Caco-2 (cell line): ENCODE measurements around the gene MYH15. TPM values are rescaled to one million over a fixed set of nuclear protein-coding genes. Genes with fewer than 3 reads are reported as not detected.

Source experiments
- BruUV-seq: library from RNA; stranded (reverse); fragments of 400-500 nt; replicated peaks from 2 replicates; lab custom pipeline; 2021; lab: Mats Ljungman, UMichigan
- CTCF ChIA-PET: fragments of 300-600 bp; sonication (Branson Sonifier 250); formaldehyde crosslinking; loops from one replicate; lab custom pipeline; 2022; ENCODE audit warnings: antibody characterized with exemption; lab: Charles Lee
- POLR2A ChIA-PET: fragments of 300-600 bp; sonication (Branson Sonifier 250); formaldehyde crosslinking; loops from one replicate; lab custom pipeline; 2022; ENCODE audit warnings: antibody characterized with exemption; lab: Charles Lee
- DNase-seq, 2 experiments: peaks; one replicate each; pipeline versions ENCODE4 v3.0.0 to v3.0.0-alpha.2; 2020 to 2022
- H3K27me3 ChIP-seq: replicated peaks from 2 replicates; pipeline ENCODE4 v1.6.0; 2011; ENCODE audit warnings: low read length; ENCODE audit not compliant: control insufficient read depth, insufficient read depth
- H3K36me3 ChIP-seq: 2 replicates; pipeline ENCODE4 v1.5.1; 2011; ENCODE audit warnings: low read length; ENCODE audit not compliant: control insufficient read depth, insufficient read depth
- H3K4me1 ChIP-seq: fragments of 250-450 bp; sonication (Bioruptor Pico); 2 replicates; pipeline ENCODE4 v1.5.1; 2020; ENCODE audit warnings: mild to moderate bottlenecking
- H3K4me3 ChIP-seq: 2 replicates; pipeline ENCODE4 v1.5.1; 2011; ENCODE audit warnings: low read depth, mild to moderate bottlenecking, control low read depth, low read length
- H3K9me3 ChIP-seq: fragments of 250-450 bp; sonication (Bioruptor Pico); 2 replicates; pipeline ENCODE4 v1.5.1; 2020; ENCODE audit warnings: mild to moderate bottlenecking, moderate library complexity
- H3K27ac Mint-ChIP-seq: one replicate; pipeline ENCODE4 v1.8.0; 2022; ENCODE audit warnings: mixed read lengths; ENCODE audit not compliant: unreplicated experiment
- H3K27me3 Mint-ChIP-seq: one replicate; pipeline ENCODE4 v1.8.0; 2022; ENCODE audit warnings: mixed read lengths; ENCODE audit not compliant: insufficient read depth, unreplicated experiment
- H3K36me3 Mint-ChIP-seq: one replicate; pipeline ENCODE4 v1.8.0; 2022; ENCODE audit warnings: mild to moderate bottlenecking, mixed read lengths; ENCODE audit not compliant: insufficient read depth, unreplicated experiment
- H3K4me1 Mint-ChIP-seq: one replicate; pipeline ENCODE4 v1.8.0; 2022; ENCODE audit warnings: low read depth, mixed read lengths; ENCODE audit not compliant: unreplicated experiment
- H3K4me3 Mint-ChIP-seq: one replicate; pipeline ENCODE4 v1.8.0; 2022; ENCODE audit warnings: mild to moderate bottlenecking, moderate library complexity, mixed read lengths; ENCODE audit not compliant: unreplicated experiment
- H3K9me3 Mint-ChIP-seq: one replicate; pipeline ENCODE4 v1.8.0; 2022; ENCODE audit warnings: mixed read lengths; ENCODE audit not compliant: unreplicated experiment
- intact Hi-C: fragments of 100-400 bp; cut with micrococcal nuclease; formaldehyde crosslinking; loops from one replicate; pipeline ENCODE4 v1.10.0; 2022; ENCODE audit not compliant: unreplicated experiment
- total RNA-seq: library from RNA; stranded (reverse); gene quantifications from 2 replicates; pipeline ENCODE4 v1.2.3, GENCODE V29; 2022
- TF ChIP-seq, protein P1 (sequence below), 2 experiments: fragments of 200-600 bp in 1 of 2; IDR thresholded peaks; 1 replicate in 1 of 2; 2 replicates in 1 of 2; pipeline versions ENCODE4 v1.5.1 to v1.8.0; 2011 to 2022; ENCODE audit warnings: antibody characterized with exemption in 1 of 2, control low read depth in 1 of 2, inconsistent platforms in 1 of 2, low read depth in 1 of 2, low read length in 1 of 2, mild to moderate bottlenecking in 1 of 2, moderate library complexity in 1 of 2; ENCODE audit not compliant: insufficient read depth in 1 of 2, severe bottlenecking in 1 of 2, unreplicated experiment in 1 of 2

MYH15 gene
- total RNA-seq, 1 experiment from 2014 or later = 0.25 TPM

DNA sequence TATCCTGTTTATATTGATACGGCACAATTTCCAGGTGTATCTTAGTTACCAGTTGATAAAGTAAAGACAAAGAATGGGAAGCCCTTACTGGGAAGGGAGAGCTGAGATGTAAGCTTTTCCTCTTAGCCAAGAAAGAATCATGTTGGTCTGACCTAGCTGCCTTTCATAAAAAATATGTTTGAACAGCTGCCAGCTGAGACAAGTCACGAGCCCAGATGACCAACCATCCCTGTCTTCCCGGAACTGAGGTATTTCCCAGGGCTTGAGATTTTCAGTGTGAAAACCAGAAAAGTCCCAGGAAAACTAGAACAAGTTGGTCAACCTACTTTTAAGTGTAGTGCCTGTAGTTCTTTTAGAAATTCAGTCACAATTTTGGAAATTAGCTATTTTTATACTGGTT is 3.6 kb upstream of the MYH15 start:
- no peak for DNase-seq
- intact Hi-C loops = no loop called here
- TF ChIP-seq, protein P1, sequence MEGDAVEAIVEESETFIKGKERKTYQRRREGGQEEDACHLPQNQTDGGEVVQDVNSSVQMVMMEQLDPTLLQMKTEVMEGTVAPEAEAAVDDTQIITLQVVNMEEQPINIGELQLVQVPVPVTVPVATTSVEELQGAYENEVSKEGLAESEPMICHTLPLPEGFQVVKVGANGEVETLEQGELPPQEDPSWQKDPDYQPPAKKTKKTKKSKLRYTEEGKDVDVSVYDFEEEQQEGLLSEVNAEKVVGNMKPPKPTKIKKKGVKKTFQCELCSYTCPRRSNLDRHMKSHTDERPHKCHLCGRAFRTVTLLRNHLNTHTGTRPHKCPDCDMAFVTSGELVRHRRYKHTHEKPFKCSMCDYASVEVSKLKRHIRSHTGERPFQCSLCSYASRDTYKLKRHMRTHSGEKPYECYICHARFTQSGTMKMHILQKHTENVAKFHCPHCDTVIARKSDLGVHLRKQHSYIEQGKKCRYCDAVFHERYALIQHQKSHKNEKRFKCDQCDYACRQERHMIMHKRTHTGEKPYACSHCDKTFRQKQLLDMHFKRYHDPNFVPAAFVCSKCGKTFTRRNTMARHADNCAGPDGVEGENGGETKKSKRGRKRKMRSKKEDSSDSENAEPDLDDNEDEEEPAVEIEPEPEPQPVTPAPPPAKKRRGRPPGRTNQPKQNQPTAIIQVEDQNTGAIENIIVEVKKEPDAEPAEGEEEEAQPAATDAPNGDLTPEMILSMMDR (IDR thresholded peaks at IDR 0.05; ENCODE audit: insufficient read depth in 1 of 2, low read depth in 1 of 2, low read length in 1 of 2, severe bottlenecking in 1 of 2, unreplicated experiment in 1 of 2) = no peak
- Histone ChIP-seq H3K4me1 (no peaks in the 10 kb centered on the region), H3K27me3 (no peaks in the 10 kb centered on the region), H3K9me3 (no peaks in the 10 kb centered on the region), H3K4me3 (no peak overlapping the region), H3K36me3 (no peaks in the 10 kb centered on the region)
- H3K27me3 Mint-ChIP-seq = peaks cover 16% of the 10 kb centered on the region
- BruUV-seq = no TSS peak
- no peaks in the 10 kb centered on the region for H3K36me3 Mint-ChIP-seq
- POLR2A ChIA-PET = no interaction called here
- H3K4me3 Mint-ChIP-seq = no peak overlapping the region
- no peaks in the 10 kb centered on the region for H3K9me3 Mint-ChIP-seq
- CTCF ChIA-PET = no interaction called here
- no peak overlapping the region for H3K27ac Mint-ChIP-seq
- H3K4me1 Mint-ChIP-seq = no peaks in the 10 kb centered on the region

DNA sequence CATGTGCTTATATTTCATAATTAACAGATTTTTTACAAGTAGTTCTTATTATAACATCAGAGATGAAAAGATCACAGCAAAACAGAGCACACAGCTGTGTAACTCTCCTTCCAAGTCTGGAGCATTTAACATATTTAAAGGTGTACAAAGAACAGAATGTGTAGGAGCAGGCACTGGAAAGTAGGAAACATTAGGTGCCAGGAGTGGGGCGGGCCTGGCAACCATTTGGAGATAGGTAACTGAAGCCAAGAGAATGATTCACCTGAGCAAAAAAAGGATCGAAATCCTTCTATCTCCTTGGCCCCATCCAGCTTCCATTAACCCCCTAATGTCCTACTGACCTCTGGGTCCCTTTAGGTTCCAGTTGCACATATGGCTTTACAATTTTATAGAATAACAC is 2.3 kb upstream of the MYH15 start:
- Histone ChIP-seq H3K9me3 (no peaks in the 10 kb centered on the region), H3K36me3 (no peaks in the 10 kb centered on the region), H3K27me3 (no peaks in the 10 kb centered on the region), H3K4me1 (no peaks in the 10 kb centered on the region), H3K4me3 (no peak overlapping the region)
- TF ChIP-seq, protein P1 (IDR thresholded peaks at IDR 0.05; ENCODE audit: insufficient read depth in 1 of 2, low read depth in 1 of 2, low read length in 1 of 2, severe bottlenecking in 1 of 2, unreplicated experiment in 1 of 2) = no peak
- no peak for DNase-seq
- CTCF ChIA-PET = no interaction called here
- no TSS peak for BruUV-seq
- POLR2A ChIA-PET = no interaction called here
- no peaks in the 10 kb centered on the region for H3K4me1 Mint-ChIP-seq
- intact Hi-C loops = no loop called here
- peaks cover 10% of the 10 kb centered on the region for H3K27me3 Mint-ChIP-seq
- H3K27ac Mint-ChIP-seq = no peak overlapping the region
- no peaks in the 10 kb centered on the region for H3K36me3 Mint-ChIP-seq
- no peak overlapping the region for H3K4me3 Mint-ChIP-seq
- H3K9me3 Mint-ChIP-seq = no peaks in the 10 kb centered on the region

DNA sequence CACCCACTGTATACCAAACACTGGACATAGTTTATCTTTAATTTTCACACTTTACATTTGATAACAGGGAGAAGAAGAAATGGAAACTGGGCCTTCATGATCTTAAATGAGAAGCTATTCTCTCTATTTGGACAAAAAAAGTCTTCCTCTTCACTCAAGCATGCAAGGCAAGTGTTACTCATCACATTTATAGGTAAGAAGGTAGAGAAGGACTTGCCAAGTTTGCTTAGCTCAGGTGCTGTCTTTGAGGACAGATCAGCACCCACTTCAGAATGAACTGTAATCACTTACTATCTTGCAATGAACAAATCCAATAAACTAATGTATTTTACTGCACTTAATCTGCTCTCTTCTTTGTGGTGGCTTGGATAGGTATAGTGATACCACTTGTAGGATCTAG is 1.1 kb upstream of the MYH15 start:
- H3K9me3 ChIP-seq = no peaks in the 10 kb centered on the region
- no peaks in the 10 kb centered on the region for H3K36me3 ChIP-seq
- Mint-ChIP-seq H3K9me3 (no peaks in the 10 kb centered on the region), H3K27me3 (peaks cover 10% of the 10 kb centered on the region), H3K4me1 (no peaks in the 10 kb centered on the region), H3K27ac (no peak overlapping the region), H3K36me3 (no peaks in the 10 kb centered on the region), H3K4me3 (no peak overlapping the region)
- no peaks in the 10 kb centered on the region for H3K27me3 ChIP-seq
- no peak overlapping the region for H3K4me3 ChIP-seq
- DNase-seq = no peak
- H3K4me1 ChIP-seq = no peaks in the 10 kb centered on the region
- intact Hi-C loops = no loop called here
- ChIA-PET POLR2A (no interaction called here), CTCF (no interaction called here)
- no TSS peak for BruUV-seq
- TF ChIP-seq, protein P1 (IDR thresholded peaks at IDR 0.05; ENCODE audit: insufficient read depth in 1 of 2, low read depth in 1 of 2, low read length in 1 of 2, severe bottlenecking in 1 of 2, unreplicated experiment in 1 of 2) = no peak
